GM21619 (cell line): ENCODE data around the gene CGNL1.

Source experiments
- ATAC-seq: cut with Tn5 transposase; IDR thresholded peaks from one replicate; pipeline ENCODE4 v1.9.1; 2021; ENCODE audit not compliant: unreplicated experiment

The CGNL1 gene

DNA sequence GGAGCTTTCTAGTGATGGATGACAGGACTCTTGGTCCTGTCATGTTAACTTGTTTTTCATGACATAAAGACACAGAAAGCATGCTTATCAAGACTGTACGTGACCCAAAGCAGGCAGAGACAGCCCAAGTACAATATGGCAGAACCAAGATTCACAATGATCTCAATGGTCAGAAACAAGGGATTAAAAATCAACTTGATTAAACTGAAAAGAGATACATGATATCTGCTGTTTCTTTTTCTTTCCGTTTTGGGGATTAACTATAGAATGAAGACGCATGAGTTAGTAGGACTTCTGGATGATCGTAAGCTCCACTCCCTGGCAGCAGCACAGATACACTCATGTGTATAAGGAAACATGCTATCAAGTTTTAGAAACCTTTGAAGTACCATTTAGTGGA, 117.0 kb downstream of the CGNL1 start:
- ATAC-seq = no peak

DNA sequence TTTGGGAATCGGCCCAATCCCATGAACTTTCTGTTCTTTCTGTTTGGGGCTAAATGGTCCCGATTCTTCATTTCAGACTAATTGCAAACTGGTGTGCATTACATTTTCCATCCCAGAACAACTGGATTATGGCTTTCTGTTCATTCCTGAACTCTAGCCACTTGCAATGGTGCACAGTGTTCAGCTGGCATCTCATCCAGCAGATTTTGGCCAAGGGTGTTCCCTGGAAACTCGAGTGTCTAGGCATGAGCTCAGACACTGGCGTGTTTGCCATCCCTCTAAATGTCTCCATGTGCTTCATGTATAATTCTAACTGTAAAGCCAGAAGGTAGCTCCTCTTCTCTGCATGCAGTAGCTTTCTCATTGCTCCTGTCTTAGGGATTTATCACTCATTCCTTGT, 118.3 kb downstream of the CGNL1 start:
- ATAC-seq = no peak

DNA sequence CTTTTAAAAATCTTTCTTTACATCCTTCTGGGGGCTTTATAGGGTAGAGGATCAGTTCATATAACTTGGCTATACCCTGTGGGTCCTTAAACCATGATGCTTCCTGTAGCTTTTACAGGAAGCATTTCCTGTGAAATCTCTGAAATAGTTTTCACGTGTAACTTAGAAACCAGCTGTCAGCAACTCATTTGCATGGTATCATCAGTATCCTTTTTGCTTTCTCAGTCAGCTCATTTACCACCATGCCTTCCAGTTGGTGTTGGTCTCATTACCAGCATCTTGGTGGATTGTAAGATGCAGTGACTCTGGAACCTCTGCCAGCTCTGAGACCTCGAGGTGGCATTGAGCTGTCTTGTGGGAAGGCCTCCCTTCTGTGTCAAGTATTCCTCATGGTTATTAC, 118.7 kb downstream of the CGNL1 start:
- peak; percentile 64 for ATAC-seq

DNA sequence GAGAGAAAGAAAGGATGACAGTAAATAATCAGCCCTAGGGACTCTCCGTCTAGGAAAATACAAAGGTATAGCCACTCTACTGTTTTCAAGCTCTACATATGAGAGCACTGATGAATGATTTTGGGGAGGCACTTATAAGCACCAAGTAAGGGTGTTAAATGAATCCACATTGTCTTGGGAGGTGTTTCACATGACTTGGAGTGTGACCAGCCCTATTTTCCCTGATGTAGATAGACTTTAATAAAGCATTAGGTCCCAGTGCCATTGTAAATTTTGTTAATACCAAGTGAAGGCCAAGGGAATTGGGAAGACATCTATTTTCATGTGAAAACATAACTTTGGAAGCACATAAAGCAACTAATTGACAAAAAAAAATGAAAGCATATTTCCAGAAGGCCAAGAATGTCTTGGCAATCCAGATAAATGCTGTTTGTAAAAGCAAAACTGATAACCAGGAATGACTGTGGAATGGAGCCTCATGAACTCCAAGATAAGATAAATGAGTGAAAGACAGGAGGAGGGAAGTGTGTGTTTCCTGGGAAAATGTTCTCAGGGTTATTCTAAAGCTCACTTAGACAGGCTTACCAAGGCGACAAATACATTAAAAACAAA, 119.4 kb downstream of the CGNL1 start:
- ATAC-seq = no peak

DNA sequence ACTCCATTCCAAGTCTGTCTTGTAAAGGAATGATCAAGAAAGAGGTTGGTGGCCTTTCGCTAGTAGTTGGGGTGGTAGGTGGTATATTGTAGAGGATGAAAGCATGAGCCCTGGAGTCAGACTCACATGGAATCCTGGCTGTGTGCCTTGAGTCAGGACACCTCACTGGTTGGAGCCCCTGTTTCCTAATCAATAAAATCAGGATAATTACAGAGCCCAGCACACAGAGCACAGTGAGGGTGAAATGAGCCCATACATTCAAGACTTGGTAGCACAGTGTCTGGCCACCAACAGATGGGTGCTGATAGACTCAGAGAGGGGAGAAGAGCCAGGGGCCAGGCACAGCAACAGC, 120.3 kb downstream of the CGNL1 start:
- ATAC-seq = no peak

DNA sequence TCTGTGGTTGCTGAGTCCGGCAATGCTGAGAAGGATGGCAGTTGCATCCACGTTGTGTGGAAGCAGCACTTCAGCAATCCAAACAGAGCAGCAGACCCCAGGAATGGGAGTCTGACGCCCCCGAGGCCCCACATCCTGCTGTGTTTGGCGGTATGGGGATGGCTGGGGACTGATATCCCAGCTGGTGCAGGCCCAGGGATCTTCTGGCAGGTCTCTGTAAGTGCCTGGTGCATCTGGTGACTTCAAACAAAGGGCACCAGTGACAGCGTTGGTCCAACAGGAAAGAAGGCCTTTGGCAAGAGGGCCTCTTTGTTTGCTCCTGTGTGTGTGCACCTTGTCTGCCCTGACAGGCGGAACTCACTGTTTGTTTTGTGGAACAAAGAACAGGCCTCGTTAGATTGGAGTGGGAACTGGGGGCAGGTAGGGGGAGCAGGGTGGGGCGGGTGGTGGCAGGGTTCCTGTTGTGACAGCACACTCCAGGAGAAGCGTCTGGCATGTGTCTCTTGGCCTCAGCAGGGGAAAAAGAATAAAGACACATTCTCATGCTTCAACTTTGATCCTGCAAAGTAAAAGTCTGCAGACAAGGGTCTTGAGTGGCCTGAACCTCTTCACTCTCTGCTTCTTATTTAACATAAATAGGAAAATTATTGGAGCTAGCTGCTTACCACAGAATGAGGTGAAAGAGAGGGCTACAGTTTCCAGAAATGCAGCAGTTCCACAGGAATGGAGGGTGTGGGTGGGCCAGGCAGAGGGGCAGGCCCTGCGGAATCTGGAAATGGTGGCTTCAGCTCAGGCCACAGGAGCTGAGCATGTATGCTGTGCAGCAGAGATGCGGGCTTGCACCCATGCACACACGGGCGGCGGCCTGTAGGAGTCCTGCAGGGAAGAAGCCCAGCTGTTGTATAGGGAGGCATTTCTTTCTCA, 120.9 kb downstream of the CGNL1 start:
- no peak for ATAC-seq

DNA sequence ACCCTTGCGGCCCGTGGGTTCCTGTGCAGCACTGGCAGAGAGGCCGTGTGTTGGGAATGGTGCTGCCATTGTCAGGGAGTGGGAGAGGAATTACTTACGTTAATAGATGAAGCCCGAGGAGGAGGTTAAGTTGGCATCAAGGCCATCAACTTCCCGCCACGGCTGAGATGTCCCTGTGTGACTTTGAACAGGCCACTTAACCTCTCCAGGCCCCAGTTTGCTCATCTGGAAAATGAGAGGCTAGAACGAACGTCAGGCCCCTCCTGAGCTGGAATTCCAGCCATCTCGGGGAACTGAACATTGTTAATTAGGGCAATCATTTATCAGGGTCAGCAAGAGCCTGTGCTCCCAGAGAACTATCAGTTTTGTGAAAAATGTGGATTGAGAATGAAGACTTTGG, 124.0 kb downstream of the CGNL1 start:
- ATAC-seq = no peak

DNA sequence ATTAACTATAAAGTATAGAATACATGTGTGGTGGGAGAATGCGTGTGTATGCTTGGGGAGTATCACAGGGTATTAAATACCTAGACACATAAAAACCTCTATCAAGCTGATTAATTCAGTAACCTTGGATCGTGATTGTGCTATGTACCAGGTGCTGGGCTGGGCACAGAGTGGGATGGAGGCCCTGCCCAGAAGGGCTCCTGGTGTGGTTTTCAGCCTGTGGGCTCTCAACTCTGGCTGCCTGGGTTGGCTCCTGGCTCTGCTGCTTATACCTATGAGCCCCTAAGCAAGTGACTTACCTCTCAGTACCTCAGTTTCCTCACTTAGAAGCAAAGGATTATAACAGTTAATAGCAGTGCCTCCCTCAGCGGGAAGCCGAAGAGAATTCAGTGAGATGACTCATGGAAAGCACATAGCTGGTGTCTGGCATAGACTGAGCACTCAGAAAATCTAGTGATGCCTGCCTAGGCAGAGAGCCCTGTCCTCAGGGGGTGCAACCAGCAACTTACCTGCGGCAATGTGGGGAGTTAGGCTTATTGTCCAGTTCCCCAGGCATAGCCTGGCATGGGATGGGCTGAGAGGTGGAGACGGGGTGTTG, 124.8 kb downstream of the CGNL1 start:
- no peak for ATAC-seq

DNA sequence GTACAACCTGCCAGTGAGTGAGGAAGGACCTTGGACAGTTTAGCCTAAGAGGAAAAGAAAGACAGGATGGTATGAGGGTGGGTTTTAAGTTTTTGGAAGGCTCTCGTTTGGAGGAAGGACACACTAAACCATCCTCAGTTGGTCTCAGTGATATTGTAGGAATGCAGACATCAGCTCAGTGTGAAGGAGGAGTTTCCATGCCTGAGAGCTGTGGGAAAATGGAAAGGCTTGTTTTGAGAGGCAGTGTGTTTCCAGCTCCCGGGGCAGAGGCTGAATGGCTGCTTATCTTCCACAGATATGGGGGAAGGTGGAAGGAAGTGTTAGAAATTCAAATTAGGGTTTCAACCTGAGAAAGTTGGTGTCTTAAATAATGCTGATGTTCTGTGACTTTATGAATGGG, 125.8 kb downstream of the CGNL1 start:
- no peak for ATAC-seq

DNA sequence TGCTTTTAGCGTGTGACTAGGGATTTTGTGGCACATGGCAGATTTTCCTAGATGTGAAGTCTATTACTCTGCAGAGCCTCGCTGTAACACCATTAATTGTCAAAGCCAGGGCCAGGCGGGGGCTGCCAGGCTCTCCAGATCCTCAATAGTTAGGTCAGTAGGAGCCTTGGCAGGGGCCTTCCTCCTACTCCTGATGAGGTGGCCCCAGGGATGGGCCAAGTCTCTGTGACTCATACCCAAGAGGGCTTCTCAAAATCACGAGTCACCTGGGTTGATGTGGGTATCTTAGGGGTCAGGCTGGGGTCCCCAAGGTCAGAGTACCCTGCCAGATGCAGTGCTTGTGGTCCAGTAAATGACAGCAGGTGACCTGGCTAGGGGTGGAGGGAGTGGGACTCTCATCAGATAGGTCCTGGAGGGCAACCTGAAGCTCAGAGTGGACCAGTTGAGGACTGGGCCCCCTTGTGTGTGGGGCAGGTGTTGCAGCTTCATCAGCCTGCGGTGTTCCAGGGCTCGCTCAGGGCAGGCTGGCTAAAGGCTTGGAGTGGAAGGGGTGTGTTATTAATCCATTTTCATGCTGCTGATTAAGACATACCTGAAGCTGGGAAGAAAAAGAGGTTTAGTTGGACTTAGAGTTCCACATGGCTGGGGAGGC, 126.9 kb downstream of the CGNL1 start:
- no peak for ATAC-seq

DNA sequence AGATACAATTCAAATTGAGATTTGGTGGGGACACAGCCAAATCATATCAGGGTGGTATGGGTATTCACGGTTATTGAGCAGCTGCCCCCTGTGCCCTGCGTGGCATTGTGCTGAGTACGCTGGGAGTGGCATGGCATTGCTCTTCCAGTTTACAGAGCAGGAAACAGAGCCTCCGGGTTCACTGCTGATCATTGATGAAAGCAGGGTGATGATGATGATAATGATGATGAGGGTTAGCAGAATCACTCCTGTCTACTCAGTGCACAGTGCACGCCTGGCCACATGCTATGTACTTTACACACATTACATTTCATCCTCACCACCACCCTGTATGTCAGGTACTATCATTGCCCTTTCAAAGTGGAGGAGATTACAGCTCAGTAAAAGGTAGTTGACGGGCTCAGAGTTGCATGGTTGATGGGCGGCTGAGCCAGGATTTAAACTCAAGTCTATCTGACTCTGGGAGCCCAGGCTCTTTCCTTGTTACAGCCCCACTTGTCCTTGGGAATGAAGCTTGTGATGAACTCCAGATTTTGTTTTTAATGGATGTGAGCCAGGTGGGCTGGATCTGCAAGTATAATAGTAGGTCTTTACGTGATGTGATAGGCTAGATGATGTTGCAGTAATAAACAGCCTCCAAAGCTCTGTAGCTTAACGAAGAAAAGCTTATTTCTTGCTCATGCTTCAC, 127.8 kb downstream of the CGNL1 start:
- no peak for ATAC-seq

DNA sequence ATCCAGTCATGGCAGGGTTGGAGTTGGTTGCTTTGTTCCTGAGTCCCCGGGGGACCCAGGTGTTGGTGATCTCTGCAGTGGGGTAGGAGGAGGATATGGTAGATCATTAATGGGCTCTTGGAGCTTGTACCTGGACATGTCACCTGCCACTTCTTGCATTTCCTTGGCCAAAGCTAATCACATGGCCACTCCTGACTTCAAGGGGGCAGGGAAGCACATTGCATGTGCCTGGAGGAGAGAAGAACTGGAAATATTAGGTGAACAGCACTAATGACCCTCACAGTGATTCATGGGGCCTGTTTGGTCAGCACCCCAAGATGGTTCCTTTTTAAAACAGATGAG, 128.3 kb downstream of the CGNL1 start:
- ATAC-seq = no peak

DNA sequence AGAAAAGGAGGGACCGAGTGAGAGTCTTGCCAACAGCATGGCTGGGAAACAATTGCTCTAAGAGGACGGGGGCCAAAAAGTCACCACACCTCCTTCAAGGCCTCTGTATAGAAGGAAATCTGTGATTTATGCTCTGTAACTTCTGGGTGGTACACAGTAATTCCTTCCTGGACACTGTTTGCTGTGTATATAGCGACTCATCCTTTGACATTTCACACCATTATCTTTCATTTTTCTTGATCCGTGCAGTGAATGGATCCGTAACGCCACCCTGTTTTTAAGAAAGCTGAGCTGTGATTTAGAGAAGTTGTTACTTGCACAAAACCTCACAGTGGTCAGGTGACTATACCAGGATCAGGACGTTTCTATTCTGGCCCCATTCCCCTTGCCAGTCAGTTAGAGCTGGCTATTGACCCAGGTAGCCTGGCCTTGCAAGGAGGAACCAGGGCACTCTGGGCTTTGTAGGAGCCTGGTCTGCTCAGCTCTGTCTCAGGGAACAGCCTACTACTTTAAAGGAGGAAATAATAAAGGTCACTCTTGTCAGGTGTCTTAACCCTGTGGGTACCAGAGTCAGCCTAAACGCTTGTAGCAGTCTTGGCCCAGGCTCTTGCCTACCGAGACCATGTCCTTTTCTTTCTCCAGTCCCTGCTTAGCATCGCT, 128.9 kb downstream of the CGNL1 start:
- no peak for ATAC-seq

DNA sequence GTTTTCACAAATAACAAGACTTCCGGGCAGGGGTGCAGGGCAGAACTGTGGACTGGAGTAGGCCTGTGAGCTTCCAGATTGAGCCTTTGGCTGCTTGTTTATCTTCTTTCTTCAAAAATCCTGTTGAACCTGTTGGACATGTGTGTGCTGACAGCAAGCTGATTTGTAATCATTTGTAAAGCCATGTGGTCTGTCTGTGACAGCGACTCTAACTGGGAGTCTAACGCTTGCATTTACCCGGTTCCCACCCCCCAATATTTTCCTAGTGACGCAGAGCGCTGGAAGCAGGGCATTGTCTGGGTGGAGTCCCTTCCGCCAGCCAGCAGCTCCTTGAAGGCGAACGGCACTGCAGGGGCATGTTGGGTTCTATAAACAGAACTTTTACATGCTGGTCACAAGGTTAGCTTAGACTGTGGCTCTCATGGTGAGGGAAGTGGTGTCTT, 129.7 kb downstream of the CGNL1 start:
- no peak for ATAC-seq

DNA sequence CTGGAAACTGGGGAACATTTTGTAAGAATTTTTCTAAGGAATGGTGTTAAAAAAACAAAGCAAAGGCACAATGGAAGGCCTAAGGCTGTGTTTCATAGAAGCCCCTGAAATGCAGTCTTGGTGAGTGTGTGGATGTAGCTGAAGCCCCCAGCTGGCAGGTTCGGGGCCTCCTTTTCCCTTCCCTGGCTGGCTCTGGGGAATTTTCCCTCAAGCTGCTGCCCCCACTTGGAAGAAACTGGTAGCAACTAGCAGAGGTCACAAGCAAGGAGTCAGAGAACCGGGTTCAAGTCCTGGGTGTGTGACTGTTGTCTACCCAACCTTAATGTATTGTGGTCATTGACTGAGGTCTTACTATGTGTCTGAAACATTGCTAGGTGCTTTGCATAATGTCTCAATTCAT, 130.1 kb downstream of the CGNL1 start:
- ATAC-seq = no peak

DNA sequence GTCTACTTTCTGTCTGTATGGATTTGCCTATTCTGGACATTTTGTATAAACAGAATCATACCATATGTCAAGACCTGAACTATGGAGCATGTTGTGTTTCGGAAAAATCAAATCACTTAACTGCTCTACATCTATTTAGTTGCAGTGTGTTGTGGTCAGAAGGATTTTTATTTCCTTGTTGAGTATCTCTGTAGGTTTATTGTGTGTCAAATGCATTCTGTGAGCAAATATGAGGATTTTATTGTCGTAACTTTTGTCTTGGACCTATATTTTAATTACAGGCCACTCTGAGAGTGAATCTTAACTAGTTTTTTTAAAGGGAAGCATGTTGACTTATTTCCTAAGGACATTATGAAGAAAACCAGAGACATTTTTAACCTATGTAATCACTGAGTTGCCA, 130.8 kb downstream of the CGNL1 start:
- ATAC-seq = no peak

DNA sequence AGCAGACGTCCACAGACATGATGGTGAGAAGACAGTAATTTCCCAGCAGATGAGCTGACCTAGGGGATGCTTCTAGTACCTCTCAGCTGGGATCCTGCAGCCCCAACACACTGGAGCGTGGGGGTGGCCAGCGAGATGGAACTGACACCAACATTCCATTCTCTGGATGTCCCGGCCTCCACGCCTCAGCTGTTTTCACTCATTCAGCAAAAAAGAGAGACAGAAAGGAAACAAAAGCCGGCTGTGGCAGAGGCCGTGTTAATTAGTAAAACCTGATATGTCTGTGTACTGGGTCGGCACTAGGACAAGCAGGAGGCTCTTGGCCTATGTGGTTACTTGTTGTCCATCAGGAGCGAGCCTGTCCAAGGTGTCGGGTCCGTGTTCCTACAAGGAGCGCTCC, 132.8 kb downstream of the CGNL1 start:
- ATAC-seq = no peak

DNA sequence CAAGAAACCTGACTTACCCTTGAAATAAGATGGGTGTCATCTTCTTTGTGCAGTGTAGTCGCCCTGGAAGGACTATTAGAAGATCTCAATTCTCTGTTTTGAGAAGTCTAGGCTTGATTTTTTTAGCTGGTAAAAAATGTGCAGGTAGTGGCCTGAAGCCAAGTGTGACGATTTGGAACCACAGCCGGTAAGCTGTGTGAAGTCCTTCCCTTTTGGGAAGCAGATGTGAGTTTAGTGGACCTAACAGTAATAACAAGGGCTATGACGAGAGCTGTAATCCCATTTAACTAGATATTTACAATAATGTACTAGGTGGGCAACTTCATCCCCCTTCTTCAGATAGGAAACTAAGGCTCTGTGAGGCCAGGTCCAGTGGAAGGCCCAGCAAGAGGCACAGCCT, 133.7 kb downstream of the CGNL1 start:
- no peak for ATAC-seq

DNA sequence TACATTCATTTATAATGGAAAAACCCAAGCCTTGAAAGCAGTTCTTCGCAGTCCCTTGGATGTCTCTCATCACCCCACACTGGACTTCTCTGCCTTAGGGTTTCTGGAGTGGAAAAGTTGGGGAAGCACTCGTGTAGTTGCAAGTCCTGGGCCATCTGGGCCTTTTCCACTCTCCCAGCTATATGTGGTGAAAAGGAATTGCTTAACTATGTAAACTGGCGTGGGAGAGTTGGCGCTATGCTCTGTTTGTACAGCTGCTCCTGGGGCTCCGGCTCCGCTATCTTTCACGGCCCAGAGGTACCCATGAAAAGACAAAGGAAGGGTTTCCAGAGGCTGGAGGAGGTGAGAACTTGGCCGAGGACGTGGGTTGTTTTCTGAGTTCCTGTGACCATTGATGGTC, 134.3 kb downstream of the CGNL1 start:
- ATAC-seq = no peak

DNA sequence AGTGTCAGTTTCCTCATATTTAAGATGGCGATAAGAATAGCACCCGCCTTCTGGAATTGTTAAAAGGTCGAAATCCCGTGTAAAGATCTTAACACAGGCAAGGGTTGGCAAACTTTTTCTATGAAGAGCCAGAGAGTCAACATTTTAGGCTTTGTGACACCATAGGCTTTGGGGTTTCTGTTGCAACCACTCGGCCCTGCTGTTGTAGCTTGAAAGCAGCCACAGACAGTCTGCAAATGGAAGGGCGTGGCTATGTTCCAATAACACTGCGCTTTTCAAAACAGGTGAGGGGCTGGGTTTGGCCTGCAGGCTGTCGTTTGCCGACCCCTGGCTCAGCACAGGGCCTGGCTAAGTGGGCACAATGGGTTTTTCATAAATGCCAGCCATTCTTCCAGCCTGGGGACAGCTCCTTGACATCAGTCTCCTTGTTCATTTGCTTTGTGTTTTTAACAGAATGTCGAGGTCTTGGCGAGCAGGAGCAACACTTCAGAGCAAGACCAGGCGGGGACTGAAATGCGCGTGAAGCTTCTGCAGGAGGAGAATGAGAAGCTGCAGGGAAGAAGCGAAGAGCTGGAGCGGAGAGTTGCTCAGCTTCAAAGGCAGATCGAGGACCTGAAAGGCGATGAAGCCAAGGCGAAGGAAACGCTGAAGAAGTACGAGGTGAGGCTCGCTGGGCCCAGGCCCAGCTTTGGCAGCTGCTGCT, 140.2 kb downstream of the CGNL1 start:
- ATAC-seq = no peak
